H9 (cell line): ENCODE results near the gene MAP2K2. TPM values are rescaled to one million over a fixed set of nuclear protein-coding genes. Genes with fewer than 3 reads are reported as not detected.

ENCODE experiments used
- DNase-seq: peaks from one replicate; pipeline ENCODE4 v3.0.0-alpha.2; 2017
- H2AFZ ChIP-seq: one replicate; pipeline ENCODE4 v1.6.1; 2013; ENCODE audit warnings: mild to moderate bottlenecking, low read length, control low read depth, moderate library complexity
- H2AK5ac ChIP-seq: 2 replicates; pipeline ENCODE4 v1.6.1; 2013; ENCODE audit warnings: low read length, control low read depth, mixed read lengths; ENCODE audit not compliant: insufficient read length
- H2BK120ac ChIP-seq: one replicate; pipeline ENCODE4 v1.6.1; 2013; ENCODE audit warnings: low read depth, mild to moderate bottlenecking, low read length, control low read depth, inconsistent platforms; ENCODE audit not compliant: poor library complexity, severe bottlenecking
- H2BK12ac ChIP-seq: 2 replicates; pipeline ENCODE4 v1.6.1; 2013; ENCODE audit warnings: low read length, control low read depth, mixed read lengths, low read depth; ENCODE audit not compliant: insufficient read length
- H2BK15ac ChIP-seq: 2 replicates; pipeline ENCODE4 v1.6.1; 2013; ENCODE audit warnings: low read depth, low read length, control low read depth
- H2BK20ac ChIP-seq: one replicate; pipeline ENCODE4 v1.6.1; 2013; ENCODE audit warnings: low read depth, mild to moderate bottlenecking, low read length, control low read depth, inconsistent platforms; ENCODE audit not compliant: poor library complexity, severe bottlenecking
- H2BK5ac ChIP-seq: 2 replicates; pipeline ENCODE4 v1.6.1; 2013; ENCODE audit warnings: low read length, control low read depth, mixed read lengths; ENCODE audit not compliant: insufficient read length
- H3K14ac ChIP-seq: 2 replicates; pipeline ENCODE4 v1.6.1; 2013; ENCODE audit warnings: low read length, control low read depth; ENCODE audit not compliant: insufficient read depth
- H3K18ac ChIP-seq: 2 replicates; pipeline ENCODE4 v1.6.1; 2013; ENCODE audit warnings: low read depth, mild to moderate bottlenecking, mixed read lengths, low read length, control low read depth; ENCODE audit not compliant: insufficient read length
- H3K23ac ChIP-seq: 2 replicates; pipeline ENCODE4 v1.6.1; 2013; ENCODE audit warnings: low read length, control low read depth, mixed read lengths, low read depth; ENCODE audit not compliant: insufficient read length
- H3K23me2 ChIP-seq: 2 replicates; pipeline ENCODE4 v1.6.1; 2013; ENCODE audit warnings: low read depth, mild to moderate bottlenecking, mixed read lengths, low read length, control low read depth; ENCODE audit not compliant: insufficient read length, poor library complexity, severe bottlenecking
- H3K27ac ChIP-seq: 2 replicates; pipeline ENCODE4 v1.5.1; 2013; ENCODE audit warnings: low read length, control low read depth, mixed read lengths, low read depth; ENCODE audit not compliant: insufficient read length
- H3K27me3 ChIP-seq: 2 replicates; pipeline ENCODE4 v1.6.1; 2013; ENCODE audit warnings: low read length, control low read depth, inconsistent platforms; ENCODE audit not compliant: insufficient read depth
- H3K4ac ChIP-seq: 2 replicates; pipeline ENCODE4 v1.6.1; 2013; ENCODE audit warnings: low read depth, mild to moderate bottlenecking, control low read depth, inconsistent platforms, low read length, moderate library complexity
- H3K4me1 ChIP-seq: 2 replicates; pipeline ENCODE4 v1.6.1; 2013; ENCODE audit warnings: low read length, control low read depth, inconsistent platforms; ENCODE audit not compliant: insufficient read depth
- H3K4me2 ChIP-seq: 2 replicates; pipeline ENCODE4 v1.6.1; 2013; ENCODE audit warnings: low read length, control low read depth, mixed read lengths; ENCODE audit not compliant: insufficient read length, insufficient read depth
- H3K56ac ChIP-seq: 2 replicates; pipeline ENCODE4 v1.6.1; 2013; ENCODE audit warnings: low read depth, mild to moderate bottlenecking, mixed read lengths, low read length, control low read depth; ENCODE audit not compliant: insufficient read length
- H3K79me1 ChIP-seq: 2 replicates; pipeline ENCODE4 v1.6.1; 2013; ENCODE audit warnings: low read depth, mild to moderate bottlenecking, moderate library complexity, low read length, control low read depth, inconsistent platforms; ENCODE audit not compliant: insufficient read depth, poor library complexity, severe bottlenecking
- H3K79me2 ChIP-seq: 2 replicates; pipeline ENCODE4 v1.6.1; 2013; ENCODE audit warnings: low read length, control low read depth, inconsistent platforms; ENCODE audit not compliant: insufficient read depth
- H3K9ac ChIP-seq: 2 replicates; pipeline ENCODE4 v1.6.1; 2013; ENCODE audit warnings: low read length, control low read depth, mixed read lengths; ENCODE audit not compliant: insufficient read length; ENCODE audit errors: extremely low read depth
- H3K9me3 ChIP-seq: one replicate; pipeline ENCODE4 v1.6.1; 2013; ENCODE audit warnings: low read depth, low read length, inconsistent platforms; ENCODE audit not compliant: control insufficient read depth
- H3T11ph ChIP-seq: one replicate; pipeline ENCODE4 v1.6.1; 2013; ENCODE audit warnings: mild to moderate bottlenecking, low read length, control low read depth, inconsistent platforms
- H4K20me1 ChIP-seq: one replicate; pipeline ENCODE4 v1.6.1; 2013; ENCODE audit not compliant: control insufficient read depth, insufficient read length, insufficient read depth
- H4K5ac ChIP-seq: 2 replicates; pipeline ENCODE4 v1.6.1; 2013; ENCODE audit warnings: low read depth, mild to moderate bottlenecking, mixed read lengths, low read length, control low read depth; ENCODE audit not compliant: insufficient read length
- H4K8ac ChIP-seq: replicated peaks from 2 replicates; pipeline ENCODE4 v1.6.1; 2013; ENCODE audit warnings: low read length, control low read depth, mixed read lengths, low read depth; ENCODE audit not compliant: insufficient read length
- H4K91ac ChIP-seq: 2 replicates; pipeline ENCODE4 v1.6.1; 2013; ENCODE audit warnings: low read depth, mild to moderate bottlenecking, moderate library complexity, mixed read lengths, low read length, control low read depth; ENCODE audit not compliant: insufficient read length
- H3K27ac Mint-ChIP-seq, 3 experiments: 2 replicates in 2 of 3; 3 replicates in 1 of 3; pipeline ENCODE4 v1.8.0; 2020 to 2021; ENCODE audit warnings: mixed read lengths in 3 of 3, mild to moderate bottlenecking in 1 of 3, moderate library complexity in 1 of 3
- H3K27me3 Mint-ChIP-seq: 2 replicates; pipeline ENCODE4 v1.8.0; 2021; ENCODE audit warnings: low read depth, mild to moderate bottlenecking, moderate library complexity, mixed read lengths
- H3K36me3 Mint-ChIP-seq, 3 experiments: 2 replicates in 2 of 3; 3 replicates in 1 of 3; pipeline ENCODE4 v1.8.0; 2020 to 2021; ENCODE audit warnings: low read depth in 3 of 3, mixed read lengths in 3 of 3; ENCODE audit not compliant: insufficient read depth in 1 of 3
- H3K4me1 Mint-ChIP-seq, 2 experiments: 2 replicates each; pipeline ENCODE4 v1.8.0; 2020; ENCODE audit warnings: mixed read lengths in 2 of 2
- H3K4me3 Mint-ChIP-seq, 2 experiments: 2 replicates in 1 of 2; 3 replicates in 1 of 2; pipeline ENCODE4 v1.8.0; 2020 to 2021; ENCODE audit warnings: mild to moderate bottlenecking in 2 of 2, mixed read lengths in 2 of 2, moderate library complexity in 1 of 2
- H3K9me3 Mint-ChIP-seq, 2 experiments: 2 replicates in 1 of 2; 3 replicates in 1 of 2; pipeline ENCODE4 v1.8.0; 2020; ENCODE audit warnings: mild to moderate bottlenecking in 2 of 2, mixed read lengths in 2 of 2, moderate library complexity in 1 of 2
- CTCF ChIP-seq: fragments of 200-600 bp; sonication (generic); conservative IDR thresholded peaks from 3 replicates; pipeline ENCODE4 v1.8.0; 2021; ENCODE audit warnings: antibody characterized with exemption, mild to moderate bottlenecking
- WGBS: extraction: QIAGEN DNeasy Blood & Tissue Kit; methylation state at CpG from one replicate; pipeline ENCODE4 v1.1.7; 2013; ENCODE audit warnings: missing lambda C conversion rate, low lambda C conversion rate, mixed read lengths; ENCODE audit not compliant: insufficient read length; ENCODE audit errors: extremely low coverage; 5-methylcytosine and 5-hydroxymethylcytosine counted together
- total RNA-seq: library from RNA; stranded (reverse); gene quantifications from 2 replicates; pipeline ENCODE4 v1.2.1, GENCODE V29; 2021

MAP2K2 gene
- total RNA-seq, 1 experiment from 2014 or later = 167 TPM

DNA sequence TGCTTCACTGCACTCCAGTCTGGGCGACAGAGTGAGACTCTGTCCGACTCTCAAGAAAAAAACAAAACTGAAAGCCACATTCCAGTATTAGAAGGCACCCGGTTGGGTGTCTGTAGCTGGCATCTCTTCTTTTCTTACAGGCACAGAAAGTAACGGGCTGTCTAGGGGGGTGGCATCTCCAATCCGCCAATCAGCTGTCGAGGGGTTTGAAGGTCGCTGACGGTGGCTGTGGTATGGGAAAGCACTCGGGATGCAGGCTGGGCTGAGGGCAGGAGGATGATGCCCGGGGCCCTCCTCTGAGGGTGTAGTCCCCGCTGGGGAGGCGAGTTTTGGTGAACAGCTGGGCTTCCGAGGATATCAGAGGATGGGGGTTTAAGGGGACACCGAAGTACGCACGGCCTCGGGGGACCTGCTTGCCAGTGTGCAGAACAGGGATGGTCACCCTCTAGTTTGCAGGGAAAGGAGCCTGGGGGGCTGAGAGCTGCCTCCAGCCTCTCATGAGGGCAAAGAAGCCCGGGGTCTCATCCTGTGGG, 30.2 kb downstream of the MAP2K2 start:
- H3K18ac ChIP-seq = no peak overlapping the region
- no peak overlapping the region for H2BK20ac ChIP-seq
- H4K91ac ChIP-seq = no peak overlapping the region
- no peak overlapping the region for H2BK120ac ChIP-seq
- no peak overlapping the region for H3K23ac ChIP-seq
- TF ChIP-seq CTCF = no peak
- Mint-ChIP-seq H3K9me3 (no peaks in the 10 kb centered on the region), H3K4me3 (no peak overlapping the region), H3K36me3 (peaks cover 19 to 53% (median 35%) of the 10 kb centered on the region in 3 experiments; a peak in 6 of 7 replicates), H3K27me3 (no peaks in the 10 kb centered on the region), H3K27ac (peak overlapping the region in 1 of 3 experiments; percentile 62; a peak in 1 of 7 replicates), H3K4me1 (no peaks in the 10 kb centered on the region)
- no peak overlapping the region for H3K4me2 ChIP-seq
- H2AFZ ChIP-seq = no peak overlapping the region
- H3K9ac ChIP-seq = no peak overlapping the region
- no peak for DNase-seq
- H4K5ac ChIP-seq = no peak overlapping the region
- H2BK12ac ChIP-seq = no peak overlapping the region
- H3K4me1 ChIP-seq = no peaks in the 10 kb centered on the region
- H2BK15ac ChIP-seq = no peak overlapping the region
- H3K79me1 ChIP-seq = no peaks in the 10 kb centered on the region
- no peaks in the 10 kb centered on the region for H3K27me3 ChIP-seq
- H4K8ac ChIP-seq = no peak overlapping the region
- peaks cover 3% of the 10 kb centered on the region for H4K20me1 ChIP-seq
- no peak overlapping the region for H2AK5ac ChIP-seq
- no peak overlapping the region for H2BK5ac ChIP-seq
- H3K56ac ChIP-seq = no peak overlapping the region
- H3K4ac ChIP-seq = no peak overlapping the region
- H3T11ph ChIP-seq = no peak overlapping the region
- H3K27ac ChIP-seq = no peak overlapping the region
- WGBS = no CpG with 5 or more reads among the region's 18 CpGs
- no peak overlapping the region for H3K14ac ChIP-seq
- H3K79me2 ChIP-seq = no peaks in the 10 kb centered on the region
- no peaks in the 10 kb centered on the region for H3K23me2 ChIP-seq
- H3K9me3 ChIP-seq = no peaks in the 10 kb centered on the region
